ENCODE results near the gene FAM72B.
A peak's percentile ranks its signal among the peaks of the same experiment; 100 is the strongest.
"Not testable (repeated sequence)": the region's sequence is repeated elsewhere in the genome, so short reads cannot be mapped to it uniquely, and the experiment has no call there.

The FAM72B gene

DNA sequence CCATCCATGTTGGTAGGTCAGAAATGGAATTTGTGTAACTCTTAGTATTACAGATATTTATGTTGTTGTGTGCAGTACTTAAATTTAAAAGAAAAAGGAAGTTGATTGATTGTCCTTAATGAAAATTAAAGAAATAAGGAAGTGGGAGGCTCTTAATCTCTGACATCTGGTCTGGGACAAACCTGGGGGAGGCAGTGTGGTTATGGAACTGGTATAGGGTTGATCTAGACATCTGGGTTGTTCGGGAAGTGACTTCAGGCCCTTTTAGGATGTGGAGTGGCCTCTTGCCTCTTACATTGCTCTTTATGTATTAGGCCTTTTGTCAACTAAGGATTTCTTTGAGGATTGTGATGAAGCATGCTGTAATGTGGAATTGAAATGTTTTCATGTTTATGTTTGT is 16.1 kb upstream of the FAM72B start:
- not testable (repeated sequence) for DNase-seq

DNA sequence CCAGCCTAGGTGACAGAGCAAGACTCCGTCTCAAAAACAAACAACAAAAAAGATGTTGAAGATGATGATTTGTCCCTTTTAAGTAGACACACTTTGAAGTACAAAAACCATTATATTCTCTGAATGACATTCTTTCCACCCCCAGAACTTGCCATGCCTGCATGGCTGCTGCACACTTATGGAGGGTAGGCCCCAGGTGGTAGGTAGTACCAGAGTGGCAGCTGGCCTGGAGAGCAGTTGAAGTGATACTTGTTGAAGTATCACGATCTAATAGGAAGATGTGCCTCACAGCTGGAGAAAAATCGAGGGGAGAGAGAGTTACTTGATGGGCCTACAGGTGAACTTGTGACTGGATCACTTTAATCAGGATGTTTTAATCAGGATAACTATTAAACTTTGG is 15.6 kb upstream of the FAM72B start:
- not testable (repeated sequence) for DNase-seq

DNA sequence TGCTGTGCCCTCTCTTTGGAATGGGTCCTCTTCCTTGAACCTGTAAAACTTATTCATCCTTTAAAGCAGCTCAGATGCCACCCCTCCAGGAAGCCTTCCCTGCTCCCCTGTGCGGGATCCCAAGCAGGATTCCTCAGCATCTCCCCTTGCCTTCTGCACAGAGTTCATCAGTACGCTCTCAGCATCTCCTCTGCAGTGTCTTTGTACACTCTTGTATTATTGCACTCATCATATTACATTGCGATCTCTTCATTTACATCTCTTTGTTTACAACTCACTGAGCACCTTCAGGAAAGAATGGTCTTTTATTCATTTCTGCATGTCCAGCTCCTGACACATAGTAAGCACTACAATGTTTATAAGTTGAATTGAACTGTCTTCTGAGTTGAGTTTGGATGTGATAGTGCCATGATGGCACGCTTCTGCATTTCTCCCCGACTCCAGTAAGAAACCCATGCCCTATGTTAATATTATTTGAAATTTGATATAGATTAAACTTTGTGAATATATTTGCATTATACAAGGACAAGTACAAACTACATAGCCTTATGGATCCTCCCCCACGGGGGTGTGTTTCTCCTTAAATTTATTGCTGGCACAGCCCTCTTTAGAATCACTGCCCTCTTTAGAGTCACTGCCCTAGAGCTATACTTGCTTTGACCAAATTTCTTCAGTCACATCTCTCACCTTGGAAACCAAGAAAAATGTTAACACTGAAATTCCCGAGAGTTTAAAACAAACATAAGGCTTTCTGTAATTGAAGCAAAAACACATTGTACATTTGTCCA is 13.1 kb upstream of the FAM72B start:
- DNase-seq = not testable (repeated sequence)

DNA sequence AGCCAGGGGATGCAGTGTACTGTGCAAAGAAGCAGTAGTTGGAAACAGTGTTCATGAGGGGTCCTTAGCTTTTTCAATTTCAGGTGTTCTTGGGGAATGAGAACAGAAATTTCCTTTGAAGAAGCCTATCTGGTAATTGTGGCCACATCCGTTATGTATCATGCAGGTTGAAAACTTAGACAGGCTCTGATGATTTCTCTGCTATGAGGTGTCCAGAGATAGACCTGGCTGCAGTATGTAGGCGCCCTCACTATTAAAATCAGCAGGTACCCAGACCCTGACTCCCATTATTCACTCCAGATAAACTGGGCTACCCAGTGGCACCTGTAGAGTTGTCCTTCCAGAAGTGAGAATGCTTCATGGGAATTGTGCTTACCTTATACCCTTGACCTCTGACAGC is 8.4 kb upstream of the FAM72B start:
- not testable (repeated sequence) for DNase-seq

DNA sequence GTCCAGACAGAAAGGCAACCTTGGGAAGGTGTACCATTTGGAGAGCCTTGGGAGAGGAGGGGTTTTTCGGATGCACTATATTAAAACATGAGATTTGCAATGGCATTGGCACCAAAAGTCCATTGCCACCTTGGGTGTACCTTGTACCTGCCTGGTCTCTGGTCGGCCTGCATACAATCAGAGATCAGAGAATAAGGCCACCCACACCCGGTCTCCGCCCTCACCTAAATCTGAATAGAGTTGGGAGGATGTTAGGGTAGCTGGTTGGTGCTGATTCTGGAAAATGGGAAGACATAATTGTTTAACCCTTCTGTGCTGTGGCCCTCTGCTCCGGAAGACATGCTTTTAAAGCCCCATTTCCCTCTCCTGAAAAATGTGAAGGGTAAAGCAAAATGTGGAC is 3.8 kb upstream of the FAM72B start:
- not testable (repeated sequence) for DNase-seq

DNA sequence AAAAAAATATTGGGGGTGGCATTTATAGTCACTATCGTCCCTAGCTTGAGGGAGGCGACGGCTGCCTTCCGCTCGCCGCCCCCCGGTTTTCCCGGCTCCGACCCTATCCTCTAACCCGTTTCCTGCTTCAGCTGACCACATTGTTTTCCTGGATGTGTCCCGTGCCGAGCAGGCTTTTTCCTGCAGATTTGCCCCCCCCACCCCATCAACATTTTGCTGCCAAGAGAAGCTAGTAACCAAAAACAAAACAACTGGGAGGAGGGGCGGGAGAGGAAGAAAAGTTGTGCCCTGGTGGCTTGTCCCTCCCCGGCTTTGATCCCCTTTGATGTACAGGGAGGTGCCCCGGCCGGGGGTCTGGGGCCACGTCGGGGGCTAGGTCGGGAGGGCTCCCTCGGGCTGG is 2.1 kb upstream of the FAM72B start:
- not testable (repeated sequence) for DNase-seq

DNA sequence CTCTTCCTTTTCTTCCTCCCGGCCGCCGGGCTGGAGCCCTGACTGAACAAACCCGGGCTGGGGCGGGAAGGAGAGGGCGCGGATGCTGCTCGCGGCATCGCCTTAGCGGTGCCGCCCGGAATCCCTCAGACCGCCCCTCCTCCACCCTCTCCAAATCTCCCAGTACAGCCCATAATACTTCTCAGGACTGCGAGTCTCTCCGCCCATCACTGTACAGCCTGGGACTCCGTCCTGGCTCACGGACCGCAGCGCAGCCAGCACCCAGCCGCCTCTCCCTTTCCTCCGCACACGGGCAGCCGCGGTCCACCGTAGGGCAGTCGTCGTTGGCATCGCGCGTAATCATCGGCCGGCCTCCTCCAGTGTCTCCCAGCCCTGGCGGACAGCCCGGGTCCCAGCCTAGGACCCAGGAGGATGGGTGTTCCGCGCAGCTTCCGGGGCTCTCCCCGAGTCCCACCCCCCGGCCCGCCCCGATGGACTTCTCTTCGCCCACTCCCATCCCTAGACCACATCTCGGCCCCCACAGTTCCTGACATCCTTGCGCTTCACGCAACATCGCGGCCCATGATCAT is 1.1 kb upstream of the FAM72B start:
- DNase-seq = not testable (repeated sequence)

DNA sequence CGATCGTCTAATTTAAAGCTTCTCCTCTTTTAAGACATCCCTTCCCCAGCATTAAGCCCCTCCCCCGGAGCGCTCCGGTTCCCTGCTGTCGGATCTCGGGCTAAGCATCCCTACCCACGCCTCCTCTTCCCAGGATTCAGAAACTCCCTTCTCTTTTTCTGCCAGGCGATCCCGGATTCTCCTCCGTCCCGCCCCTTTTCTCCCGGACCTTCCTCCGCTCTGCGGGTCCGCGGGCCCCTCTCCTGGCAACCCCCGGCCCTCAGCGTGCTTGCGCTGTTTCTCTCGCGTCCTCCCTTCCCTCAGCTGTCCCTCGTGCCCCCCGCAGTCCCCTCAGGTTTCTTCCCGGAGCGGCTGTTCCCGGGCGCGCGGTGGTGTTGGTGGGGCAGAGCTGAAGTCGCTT is 273 bp downstream of the FAM72B start:
- not testable (repeated sequence) for DNase-seq

DNA sequence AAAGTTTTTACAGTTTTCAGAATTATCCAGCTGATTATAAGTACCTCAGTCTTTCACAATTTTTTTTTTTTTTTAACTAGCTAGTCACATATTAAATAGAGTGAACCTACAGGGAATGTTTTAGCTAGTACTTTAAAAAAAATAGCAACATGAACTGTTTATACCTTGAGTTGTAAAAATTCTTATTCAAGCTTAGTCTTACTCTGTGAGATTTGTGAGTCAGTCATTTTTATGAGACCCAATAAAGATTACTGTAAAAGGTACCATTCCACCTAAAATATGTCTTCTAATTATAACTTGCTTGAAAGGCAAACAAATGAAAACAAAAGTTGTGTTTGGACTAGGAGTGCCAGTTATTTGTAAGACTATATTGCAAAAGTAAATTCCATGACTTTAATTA is 5.9 kb downstream of the FAM72B start:
- not testable (repeated sequence) for DNase-seq

DNA sequence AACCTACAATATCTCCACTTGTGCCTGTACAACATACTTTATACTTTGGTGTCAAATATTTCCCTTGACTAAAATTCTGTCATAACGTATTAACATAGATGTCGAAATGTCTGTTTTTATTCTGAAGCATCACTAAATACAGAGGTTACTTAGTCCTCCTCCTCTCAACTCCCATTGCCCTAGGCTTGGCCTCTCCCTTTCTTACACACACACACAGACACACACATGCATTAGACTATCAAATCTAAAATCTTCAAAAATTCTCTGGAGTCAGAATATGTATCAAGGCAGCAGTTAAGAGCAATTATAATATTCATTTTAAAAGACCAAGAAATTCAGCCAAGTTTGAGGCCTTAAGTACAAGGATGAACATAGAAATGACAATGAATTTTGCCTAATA is 7.5 kb downstream of the FAM72B start:
- not testable (repeated sequence) for DNase-seq

DNA sequence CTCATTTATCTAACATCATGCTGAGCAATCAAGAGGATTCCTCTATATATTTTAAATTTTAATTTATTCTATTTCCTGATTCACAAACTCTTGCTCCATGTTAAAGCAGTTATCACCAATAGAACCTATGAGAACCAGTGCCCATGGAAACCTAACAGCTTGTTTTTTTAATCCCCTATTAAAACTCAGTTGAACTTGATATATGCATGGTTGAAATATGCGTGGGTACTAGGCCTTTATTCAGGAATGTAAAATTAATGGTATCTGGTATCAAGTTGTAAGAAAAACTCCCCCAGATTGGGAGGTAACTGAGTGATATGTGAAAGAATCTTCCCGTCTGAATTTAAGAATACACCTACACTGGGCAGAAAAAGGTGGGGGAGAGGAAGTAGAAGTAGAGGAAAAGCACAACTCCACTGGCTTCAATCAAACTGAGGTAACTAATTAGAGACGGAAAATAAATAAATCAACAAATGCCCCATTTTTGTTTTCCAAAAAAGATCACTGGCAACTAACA is 15.9 kb downstream of the FAM72B start:
- DNase-seq = not testable (repeated sequence)

DNA sequence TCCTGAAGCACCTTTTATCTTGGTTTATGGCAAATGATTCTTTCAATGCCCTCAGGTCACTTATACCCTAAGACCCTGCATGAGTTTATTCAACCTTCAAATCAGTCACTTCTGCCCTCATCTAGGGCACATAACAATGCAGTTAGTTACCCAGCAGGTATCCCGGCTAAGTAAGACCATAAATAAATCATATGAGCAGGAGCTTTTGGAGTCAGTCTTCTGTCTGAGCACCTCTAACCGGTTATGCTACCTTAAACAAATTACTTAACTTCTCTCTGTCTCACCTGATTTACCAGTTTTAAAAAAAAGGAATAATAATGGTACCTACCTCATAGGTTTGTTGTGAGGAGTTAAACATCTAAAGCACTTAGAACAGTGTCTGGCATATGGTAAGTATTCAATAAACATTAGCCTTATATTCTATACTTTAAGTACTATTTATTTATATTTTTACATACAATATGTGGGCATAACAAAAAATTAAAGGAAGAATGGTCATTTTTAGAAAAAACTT is 16.9 kb downstream of the FAM72B start:
- DNase-seq = not testable (repeated sequence)

DNA sequence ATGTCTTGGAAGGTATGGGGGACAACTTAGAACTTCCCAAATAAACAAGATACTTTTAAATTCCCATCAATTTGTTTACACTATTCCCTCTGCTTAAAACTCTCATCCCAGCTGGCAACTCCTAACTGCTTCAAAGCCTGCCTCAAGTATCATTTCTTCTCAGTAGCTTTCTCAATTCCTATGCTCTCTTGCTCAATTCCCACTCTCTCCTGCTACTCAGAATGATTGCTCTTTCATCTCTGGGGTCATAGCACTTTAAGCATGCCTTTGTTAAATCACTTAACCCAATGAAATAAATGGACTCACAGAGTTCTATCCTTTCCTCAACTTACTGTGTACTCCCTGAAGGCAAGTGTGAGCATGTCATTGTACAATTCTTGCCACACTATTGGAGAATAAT is 18.8 kb downstream of the FAM72B start:
- DNase-seq = not testable (repeated sequence)

DNA sequence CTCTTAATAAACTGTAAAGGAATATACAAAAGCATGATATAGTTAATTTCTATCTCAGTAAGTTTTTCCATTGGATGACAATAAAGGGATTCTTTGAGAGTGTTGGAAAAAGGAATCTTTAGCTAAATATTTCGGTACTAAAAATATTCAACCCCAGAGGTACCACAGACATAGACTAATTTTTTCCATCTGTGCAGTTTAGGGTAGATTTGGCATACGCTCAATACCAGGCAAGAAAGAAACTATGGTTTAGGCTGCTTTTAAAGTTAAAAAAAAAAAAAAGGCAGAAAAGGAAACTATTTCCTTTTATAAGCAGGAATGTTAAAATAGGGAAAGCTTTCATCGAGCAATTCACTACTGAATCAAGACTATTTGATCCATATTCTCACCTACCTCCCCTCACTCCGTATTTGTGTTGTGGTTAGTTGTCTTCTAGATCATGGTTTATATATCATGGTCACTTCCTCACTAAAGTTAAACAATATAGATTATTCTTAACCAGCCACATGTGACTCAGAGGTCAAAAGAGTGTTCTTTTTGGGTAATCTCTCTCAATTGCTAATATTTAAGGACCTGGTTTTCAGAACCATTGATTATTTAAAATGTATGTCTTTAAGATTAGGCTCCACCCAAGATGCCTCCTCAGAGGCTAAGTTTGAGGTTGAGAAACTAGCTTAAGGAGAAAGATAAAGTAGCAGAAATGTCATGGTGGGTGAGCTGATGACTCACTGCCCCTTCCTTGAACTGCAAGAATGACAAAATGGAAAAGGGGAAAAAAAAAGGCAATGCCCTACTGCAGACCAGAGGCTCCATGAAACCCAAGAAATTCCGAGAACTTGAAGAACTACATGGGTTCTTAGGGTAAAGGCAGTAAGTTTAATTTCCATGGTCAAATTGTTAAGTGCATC is 20.0 kb downstream of the FAM72B start:
- peak; percentile 69 for DNase-seq

DNA sequence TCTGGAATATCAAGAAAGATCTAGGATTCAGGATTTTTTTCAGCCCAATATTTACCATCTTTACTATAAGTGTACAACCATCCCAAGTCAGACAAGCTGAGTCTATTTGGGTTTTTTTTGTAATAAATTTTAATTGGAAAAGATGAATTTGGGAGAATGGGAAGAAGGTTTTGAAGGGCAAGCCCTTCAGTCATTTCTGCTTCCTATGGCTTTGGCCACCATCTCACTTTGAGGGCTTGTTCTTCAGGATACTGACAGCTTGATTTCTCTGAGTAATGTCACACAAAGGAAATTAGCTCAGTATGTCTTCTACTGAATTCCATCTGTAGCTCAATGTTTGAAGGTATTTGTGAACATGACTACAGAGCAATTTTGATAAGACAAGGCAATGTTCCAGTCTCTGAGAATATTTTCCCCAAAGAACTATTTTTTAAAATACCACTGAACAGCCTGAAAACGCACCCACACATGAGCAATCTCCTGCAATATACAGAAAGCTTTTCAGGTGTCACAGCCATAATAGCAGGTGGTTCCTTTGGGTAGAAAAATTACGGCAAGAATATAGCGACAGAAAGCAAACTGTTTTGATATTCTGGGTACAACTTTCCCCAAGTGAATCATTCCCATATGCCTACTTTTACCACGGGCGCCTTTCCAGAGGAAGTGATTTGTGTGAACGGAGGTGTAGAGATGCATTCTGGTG is 22.8 kb downstream of the FAM72B start:
- DNase-seq = not testable (repeated sequence)

DNA sequence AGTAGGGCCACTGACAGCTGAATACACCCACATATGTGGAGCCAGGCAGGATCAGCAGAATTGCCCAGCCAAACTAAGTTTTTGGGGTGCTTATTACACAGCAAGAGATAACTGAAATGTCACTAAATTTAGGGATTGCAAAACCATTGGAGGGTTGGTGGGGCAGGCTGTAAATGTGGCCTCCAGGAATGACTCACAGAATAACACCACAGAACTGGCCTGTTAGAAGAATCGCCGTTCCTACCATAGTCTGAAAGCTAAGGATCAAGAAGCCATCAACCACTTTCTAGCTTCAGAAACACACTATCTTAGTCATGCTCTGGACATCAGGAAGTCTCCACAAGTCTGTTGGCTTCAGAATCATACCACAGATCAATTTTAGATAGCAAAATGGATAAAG is 24.0 kb downstream of the FAM72B start:
- not testable (repeated sequence) for DNase-seq

DNA sequence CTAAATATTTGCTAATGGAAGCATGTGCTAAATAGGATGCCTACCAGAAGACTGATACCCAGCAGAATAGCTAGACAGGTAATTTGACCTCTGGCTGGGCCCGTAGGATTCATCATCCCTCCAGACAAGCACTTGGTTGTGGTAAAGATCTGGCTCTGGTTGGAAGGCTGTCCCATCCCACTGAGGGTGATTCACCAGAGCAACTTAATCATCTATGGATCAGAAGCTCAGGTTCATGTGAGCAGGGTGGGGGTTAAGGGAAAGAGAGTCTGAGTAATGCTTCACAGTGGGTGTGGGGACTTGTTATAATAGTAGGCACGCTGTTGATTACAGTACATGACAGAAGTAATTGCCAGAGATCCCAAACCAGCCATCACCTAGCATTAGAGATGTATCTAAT is 26.5 kb downstream of the FAM72B start:
- not testable (repeated sequence) for DNase-seq

DNA sequence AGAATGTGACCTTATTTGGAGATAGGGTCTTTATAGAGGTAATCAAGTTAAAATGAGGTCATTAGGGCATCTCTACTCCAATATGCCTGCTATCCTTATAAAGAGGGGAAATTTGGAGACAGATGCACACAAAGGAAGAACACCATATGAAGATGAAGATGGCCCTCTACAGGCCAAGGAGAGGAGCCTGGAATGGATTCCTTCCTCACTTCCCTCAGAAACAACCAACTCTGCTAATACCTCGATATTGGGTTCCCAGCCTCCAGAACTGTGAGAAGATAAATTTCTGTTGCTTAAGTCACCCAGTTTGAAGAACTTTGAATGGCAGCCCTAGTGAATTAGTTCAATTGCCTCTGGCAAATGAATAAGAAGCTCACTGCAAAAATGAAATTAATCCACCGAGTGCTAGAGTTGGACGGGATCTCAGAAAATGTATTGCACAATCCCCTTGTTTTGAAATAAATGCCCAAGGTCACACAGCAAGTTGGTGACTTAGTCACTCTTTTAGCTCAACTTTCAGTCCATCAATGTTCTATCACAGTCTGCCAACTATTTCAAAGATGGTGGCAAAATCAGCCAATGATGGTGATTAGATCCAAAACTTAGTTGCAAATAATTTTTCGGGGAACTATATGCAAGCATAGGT is 27.1 kb downstream of the FAM72B start:
- DNase-seq = not testable (repeated sequence)

DNA sequence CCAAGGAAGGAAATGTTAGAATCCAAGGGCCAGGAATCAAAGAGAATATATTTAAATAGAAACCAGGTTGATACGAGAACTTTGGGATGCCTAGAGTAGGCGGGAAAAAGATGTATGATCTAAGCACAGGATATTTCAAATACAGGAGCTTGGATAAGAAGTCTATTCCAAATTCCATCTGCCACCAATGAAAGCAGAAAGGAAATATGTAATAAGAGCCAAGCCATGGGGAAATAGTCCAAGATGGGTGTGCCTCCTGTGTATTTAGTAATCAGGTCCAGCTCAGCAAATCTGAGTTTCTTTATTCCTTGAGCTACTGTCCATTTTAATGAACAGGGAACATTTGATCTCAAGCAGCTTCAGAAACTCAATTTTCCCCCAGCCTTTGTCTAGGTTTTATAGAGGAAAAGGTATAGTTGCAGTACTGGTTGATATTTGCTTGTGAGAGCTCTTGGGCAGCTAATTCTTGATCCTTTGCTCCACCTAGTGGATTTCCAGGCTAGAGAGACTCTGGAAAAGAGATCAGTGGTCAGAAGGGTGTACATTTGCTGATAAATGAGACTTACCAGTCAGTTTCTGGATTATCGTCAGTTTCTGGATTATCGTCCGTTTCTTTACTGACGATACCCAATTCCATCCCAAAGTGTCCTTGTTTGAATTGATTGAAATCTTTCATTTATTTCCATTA is 28.3 kb downstream of the FAM72B start:
- peak; percentile 17 for DNase-seq

DNA sequence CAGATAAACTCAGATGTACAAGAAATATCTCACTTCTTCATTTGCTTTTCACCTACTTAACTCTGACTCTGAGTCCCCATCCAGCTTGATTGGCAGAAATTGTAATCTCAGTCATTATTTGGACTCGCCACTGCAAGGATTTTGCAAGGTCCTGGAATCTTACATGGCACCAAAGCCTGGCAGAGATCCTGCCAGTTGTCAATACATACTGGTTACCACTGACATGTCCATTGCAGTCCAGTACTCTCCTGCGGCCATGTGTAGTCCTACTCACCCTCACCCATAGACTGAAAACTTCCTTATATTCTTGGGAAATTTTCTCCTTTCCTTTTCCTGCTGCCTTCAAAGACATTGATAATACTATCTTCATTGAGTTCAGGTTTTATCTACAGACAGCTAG is 29.3 kb downstream of the FAM72B start:
- not testable (repeated sequence) for DNase-seq

DNA sequence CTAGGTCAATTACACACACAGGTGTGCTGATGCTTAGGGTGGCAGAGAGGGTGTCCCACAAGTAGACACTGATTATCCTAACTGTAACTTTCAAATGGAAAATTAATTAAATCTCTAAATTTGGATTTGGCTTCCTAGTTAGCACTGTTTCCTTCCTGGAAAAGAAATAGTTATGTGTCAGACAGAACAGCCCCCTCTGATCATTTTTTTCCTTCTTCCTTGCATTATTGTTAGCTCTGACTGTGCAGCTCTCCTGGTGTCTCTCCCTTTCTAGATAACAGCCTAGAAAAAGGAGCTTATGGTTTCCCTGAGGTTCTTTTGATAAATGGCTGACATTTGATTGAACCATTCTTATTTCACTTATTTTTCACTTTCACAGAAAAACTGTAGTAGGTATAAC is 31.4 kb downstream of the FAM72B start:
- DNase-seq = not testable (repeated sequence)

Data from fibroblast of skin of abdomen (primary cell).